Spinal cord (tissue), 10 donors: ENCODE results near the gene B4GALNT2. TPM values are rescaled to one million over a fixed set of nuclear protein-coding genes. Genes with fewer than 3 reads are reported as not detected.
A peak's percentile ranks its signal among the peaks of the same experiment; 100 is the strongest.

ENCODE experiments used
- DNase-seq, 6 donors: peaks; one replicate each; pipeline versions ENCODE4 v3.0.0 to v3.0.0-alpha.2; 2013 to 2015; ENCODE audit warnings: low spot score in 6 of 6, low read depth in 4 of 6
- H3K27ac ChIP-seq: one replicate; pipeline ENCODE4 v1.5.1; 2013; ENCODE audit warnings: low read depth, low read length, control low read depth
- H3K27me3 ChIP-seq: one replicate; pipeline ENCODE4 v1.6.1; 2013; ENCODE audit warnings: low read length; ENCODE audit not compliant: control insufficient read depth, insufficient read depth
- H3K36me3 ChIP-seq: one replicate; pipeline ENCODE4 v1.6.1; 2013; ENCODE audit warnings: low read length; ENCODE audit not compliant: control insufficient read depth, insufficient read depth
- H3K4me1 ChIP-seq: one replicate; pipeline ENCODE4 v1.6.1; 2013; ENCODE audit warnings: low read length; ENCODE audit not compliant: control insufficient read depth, insufficient read depth
- H3K4me3 ChIP-seq: one replicate; pipeline ENCODE4 v1.5.1; 2013; ENCODE audit warnings: low read depth, low read length, control low read depth
- H3K9me3 ChIP-seq: one replicate; pipeline ENCODE4 v1.6.1; 2013; ENCODE audit warnings: low read length; ENCODE audit not compliant: control insufficient read depth, insufficient read depth
- WGBS: methylation state at CpG from one replicate; pipeline ENCODE4 v1.1.5; 2013; ENCODE audit warnings: missing lambda C conversion rate; ENCODE audit not compliant: insufficient coverage; 5-methylcytosine and 5-hydroxymethylcytosine counted together
- polyA plus RNA-seq, 2 donors: library from polyadenylated mRNA; unstranded; fragments of 120-200 nt; gene quantifications; one replicate each; pipeline ENCODE4 v1.2.1, GENCODE V29; 2013; ENCODE audit not compliant: insufficient read length in 2 of 2
- total RNA-seq, 2 donors: library from RNA; depleted of rRNA in 1 of 2; stranded (reverse); fragments of 120-200 nt in 1 of 2; fragments of >200 nt in 1 of 2; gene quantifications; one replicate each; pipeline versions ENCODE4 v1.2.3 to v1.2.4, GENCODE V29; 2013 to 2014
- donor health status: healthy.

B4GALNT2 gene
- total and polyA plus RNA-seq, 4 donors, result under 0.01 to 0.33 (median 0.33) TPM; not detected in 1

DNA sequence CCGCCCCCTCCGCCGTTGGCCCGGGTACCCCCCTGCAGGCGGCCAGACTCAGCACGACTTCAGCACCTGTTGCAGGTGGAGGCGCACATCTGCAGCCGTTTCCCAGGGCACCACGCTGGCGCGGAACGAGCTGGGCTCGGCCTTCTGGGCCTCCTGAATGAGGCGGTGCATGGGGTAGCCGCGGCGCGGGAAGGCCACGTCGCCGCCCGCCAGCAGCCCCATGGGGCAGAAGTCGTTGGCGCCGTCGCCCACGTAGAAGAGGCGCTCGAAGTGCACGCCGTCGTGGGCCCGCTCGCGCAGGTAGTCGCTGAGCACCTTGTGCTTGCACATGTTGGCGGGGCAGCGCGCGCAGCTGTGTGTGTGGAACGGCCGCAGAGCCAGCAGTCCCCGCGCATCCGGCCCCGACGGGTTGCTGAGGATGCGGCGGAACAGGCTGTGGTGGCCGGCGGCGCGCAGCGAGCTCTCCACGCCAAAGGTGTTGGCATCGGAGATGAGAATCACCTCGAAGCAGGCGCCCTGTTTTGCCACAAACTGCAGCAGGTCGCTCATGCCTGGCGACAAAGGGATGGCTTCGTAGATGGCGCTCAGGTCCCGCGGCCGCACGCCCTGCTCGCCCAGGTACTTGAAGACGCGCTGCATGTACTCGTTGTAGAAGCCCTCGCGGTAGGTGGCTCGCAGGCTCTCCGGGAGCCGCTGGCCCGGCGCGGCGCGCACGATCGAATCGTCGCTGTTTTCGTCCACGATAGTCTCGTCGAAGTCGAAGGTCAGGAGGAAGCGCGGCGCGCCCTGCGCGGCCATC, 91.8 kb downstream of the B4GALNT2 start:
- Histone ChIP-seq H3K27me3 (peaks cover 82% of the 10 kb centered on the region), H3K9me3 (no peaks in the 10 kb centered on the region), H3K36me3 (no peaks in the 10 kb centered on the region), H3K27ac (no peak overlapping the region), H3K4me3 (no peak overlapping the region), H3K4me1 (peaks cover 20% of the 10 kb centered on the region)
- 1% methylated on average over 95 of the region's 95 CpGs for WGBS
- DNase-seq, result peak in 1 of 6 donors; percentile 19

GRCh38 chr17:49224997-49225337, 92.4 kb downstream of the B4GALNT2 start:
- no peaks in the 10 kb centered on the region for H3K9me3 ChIP-seq
- peaks cover 82% of the 10 kb centered on the region for H3K27me3 ChIP-seq
- 17% methylated on average over 10 of the region's 11 CpGs for WGBS
- H3K4me3 ChIP-seq, result no peak overlapping the region
- no peaks in the 10 kb centered on the region for H3K36me3 ChIP-seq
- DNase-seq, result no peak
- no peak overlapping the region for H3K27ac ChIP-seq
- peaks cover 24% of the 10 kb centered on the region for H3K4me1 ChIP-seq

DNA sequence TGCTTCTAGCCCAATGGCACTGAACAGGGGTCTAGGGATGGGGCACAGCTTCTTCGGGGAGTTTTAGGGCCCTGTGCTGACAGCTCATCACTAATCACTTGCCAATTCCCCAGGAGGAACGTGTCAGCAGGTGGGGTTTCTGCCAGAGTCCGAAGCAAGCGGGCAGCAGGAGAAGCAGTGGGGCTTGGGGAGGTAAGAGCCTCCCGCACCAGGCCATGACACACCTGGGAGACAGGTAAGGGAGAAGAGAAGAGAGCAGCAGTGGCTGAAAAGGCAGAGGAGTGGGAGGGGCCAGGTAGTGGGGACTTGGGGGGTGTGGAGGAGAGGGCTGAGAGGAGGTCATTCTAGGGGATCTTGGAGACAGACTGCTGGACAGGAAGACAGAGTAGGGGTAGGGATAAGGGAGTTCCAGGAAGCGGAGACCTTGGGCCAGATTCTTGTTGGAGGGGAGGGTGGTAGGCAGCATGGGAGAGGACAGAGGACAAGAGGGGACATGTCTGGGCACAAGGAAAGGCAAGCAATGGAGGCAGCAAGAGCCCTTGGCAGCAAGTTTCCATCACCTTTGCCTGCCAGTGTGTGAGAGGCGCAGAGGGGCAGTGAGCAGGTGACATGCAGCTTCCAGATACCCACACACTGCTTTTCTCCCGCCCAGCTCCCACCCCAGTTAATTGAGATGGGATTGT, 93.1 kb downstream of the B4GALNT2 start:
- no peak overlapping the region for H3K27ac ChIP-seq
- H3K4me3 ChIP-seq, result no peak overlapping the region
- no peaks in the 10 kb centered on the region for H3K9me3 ChIP-seq
- peaks cover 81% of the 10 kb centered on the region for H3K27me3 ChIP-seq
- H3K36me3 ChIP-seq, result no peaks in the 10 kb centered on the region
- peaks cover 31% of the 10 kb centered on the region for H3K4me1 ChIP-seq
- no peak for DNase-seq
- 59% methylated on average over 6 of the region's 8 CpGs for WGBS

Other genes starting within 250 kb of the B4GALNT2 start
- gene ATP5MC1, start 240.0 kb upstream of the B4GALNT2 start, total RNA-seq, result 10 to 100 TPM; 47.6 to 79.5 TPM
- 100 to 1,000 TPM; 212 to 213 TPM for gene ATP5MC1, start 240.0 kb upstream of the B4GALNT2 start, polyA plus RNA-seq
- 10 to 100 TPM; 54.1 to 65.6 TPM for gene UBE2Z, start 224.4 kb upstream of the B4GALNT2 start, total RNA-seq
- 10 to 100 TPM; 80.4 to 89.3 TPM for gene UBE2Z, start 224.4 kb upstream of the B4GALNT2 start, polyA plus RNA-seq
- 10 to 100 TPM; 34.6 to 80.4 TPM for gene SNF8, start 187.9 kb upstream of the B4GALNT2 start, total RNA-seq
- 100 to 1,000 TPM in 1 of 2 donors, 10 to 100 TPM in 1; 94.9 to 108 TPM for gene SNF8, start 187.9 kb upstream of the B4GALNT2 start, polyA plus RNA-seq
- not detected for gene GIP, start 164.2 kb upstream of the B4GALNT2 start, total RNA-seq
- gene GIP, start 164.2 kb upstream of the B4GALNT2 start, polyA plus RNA-seq, result not detected
- gene IGF2BP1, start 135.4 kb upstream of the B4GALNT2 start, total RNA-seq, result 1 to 10 TPM; 1.4 to 7.5 TPM
- gene IGF2BP1, start 135.4 kb upstream of the B4GALNT2 start, polyA plus RNA-seq, result 1 to 10 TPM; 6.3 to 6.6 TPM
- 1 to 10 TPM in 1 of 2 donors, under 1 TPM in 1; 0.89 to 2.1 TPM for gene GNGT2, start 77.8 kb downstream of the B4GALNT2 start, total RNA-seq
- gene GNGT2, start 77.8 kb downstream of the B4GALNT2 start, polyA plus RNA-seq, result 1 to 10 TPM; 1.2 to 2.4 TPM
- gene ABI3, start 77.9 kb downstream of the B4GALNT2 start, total RNA-seq, result 1 to 10 TPM; 1.4 to 4.8 TPM
- 1 to 10 TPM; 5.1 to 6.5 TPM for gene ABI3, start 77.9 kb downstream of the B4GALNT2 start, polyA plus RNA-seq
- gene PHOSPHO1, start 98.0 kb downstream of the B4GALNT2 start, total RNA-seq, result 10 to 100 TPM in 1 of 2 donors, 1 to 10 TPM in 1; 5.6 to 12.2 TPM
- gene PHOSPHO1, start 98.0 kb downstream of the B4GALNT2 start, polyA plus RNA-seq, result 1 to 10 TPM; 2.7 to 3.5 TPM
- 10 to 100 TPM; 42.7 to 56.4 TPM for gene ZNF652, start 229.5 kb downstream of the B4GALNT2 start, total RNA-seq
- gene ZNF652, start 229.5 kb downstream of the B4GALNT2 start, polyA plus RNA-seq, result 10 to 100 TPM; 32.3 to 35.5 TPM